GM23338 (cell line): ENCODE results near the gene EDN2. TPM values are rescaled to one million over a fixed set of nuclear protein-coding genes. Genes with fewer than 3 reads are reported as not detected.

Experiments used
- ATAC-seq: fragments of 200-7000 bp; cut with Tn5 transposase; 3 replicates; pipeline ENCODE4 v1.9.1; 2020
- DNase-seq: peaks from one replicate; pipeline ENCODE4 v3.0.0-alpha.2; 2015; ENCODE audit warnings: low spot score
- H2AFZ ChIP-seq: fragments of 200-600 bp; sonication (generic); 2 replicates; pipeline ENCODE4 v1.8.0; 2016; ENCODE audit warnings: antibody characterized with exemption, mild to moderate bottlenecking, moderate library complexity
- H3F3A ChIP-seq: fragments of 200-600 bp; sonication (generic); replicated peaks from 2 replicates; pipeline ENCODE4 v1.8.0; 2017; ENCODE audit warnings: antibody characterized with exemption, mixed run types, low read depth
- H3K27ac ChIP-seq: fragments of 200-600 bp; sonication (generic); 2 replicates; pipeline ENCODE4 v1.6.1; 2016; ENCODE audit warnings: low read depth
- H3K27me3 ChIP-seq: fragments of 200-600 bp; sonication (generic); 2 replicates; pipeline ENCODE4 v1.8.0; 2016; ENCODE audit warnings: mild to moderate bottlenecking, mixed run types, moderate library complexity; ENCODE audit not compliant: insufficient read depth
- H3K36me3 ChIP-seq: fragments of 200-600 bp; sonication (generic); 2 replicates; pipeline ENCODE4 v1.8.0; 2016; ENCODE audit warnings: mild to moderate bottlenecking; ENCODE audit not compliant: insufficient read depth
- H3K4me1 ChIP-seq: fragments of 200-600 bp; sonication (generic); 2 replicates; pipeline ENCODE4 v1.8.0; 2016; ENCODE audit warnings: mild to moderate bottlenecking, moderate library complexity; ENCODE audit not compliant: insufficient read depth
- H3K4me2 ChIP-seq: fragments of 200-600 bp; sonication (generic); 2 replicates; pipeline ENCODE4 v1.7.1; 2017; ENCODE audit warnings: mixed run types
- H3K4me3 ChIP-seq: fragments of 200-600 bp; sonication (generic); 2 replicates; pipeline ENCODE4 v1.6.1; 2016; ENCODE audit warnings: mixed run types
- H3K79me2 ChIP-seq: fragments of 200-600 bp; sonication (generic); replicated peaks from 2 replicates; pipeline ENCODE4 v1.8.0; 2017; ENCODE audit warnings: mild to moderate bottlenecking; ENCODE audit not compliant: insufficient read depth
- H3K9me2 ChIP-seq: fragments of 200-600 bp; sonication (generic); 2 replicates; pipeline ENCODE4 v1.8.0; 2017; ENCODE audit not compliant: insufficient read depth
- H4K20me1 ChIP-seq: fragments of 200-600 bp; sonication (generic); replicated peaks from 2 replicates; pipeline ENCODE4 v1.8.0; 2017; ENCODE audit warnings: mild to moderate bottlenecking; ENCODE audit not compliant: insufficient read depth
- H3K27ac Mint-ChIP-seq: 2 replicates; pipeline ENCODE4 v1.8.0; 2020; ENCODE audit warnings: inconsistent platforms, mild to moderate bottlenecking, moderate library complexity, mixed read lengths
- H3K27me3 Mint-ChIP-seq: 3 replicates; pipeline ENCODE4 v1.8.0; 2022; ENCODE audit warnings: low read depth, mild to moderate bottlenecking, moderate library complexity, mixed read lengths, inconsistent platforms; ENCODE audit not compliant: insufficient read depth, poor library complexity
- H3K36me3 Mint-ChIP-seq: 3 replicates; pipeline ENCODE4 v1.8.0; 2021; ENCODE audit warnings: low read depth, mild to moderate bottlenecking, inconsistent platforms, moderate library complexity, mixed read lengths
- H3K4me1 Mint-ChIP-seq: 3 replicates; pipeline ENCODE4 v1.8.0; 2020; ENCODE audit warnings: mild to moderate bottlenecking, inconsistent platforms, mixed read lengths
- H3K4me3 Mint-ChIP-seq: 3 replicates; pipeline ENCODE4 v1.8.0; 2021; ENCODE audit warnings: moderate library complexity, mild to moderate bottlenecking, inconsistent platforms, mixed read lengths
- H3K9me3 Mint-ChIP-seq: 3 replicates; pipeline ENCODE4 v1.8.0; 2020; ENCODE audit warnings: moderate library complexity, mild to moderate bottlenecking, inconsistent platforms, mixed read lengths
- NANOG ChIP-seq: IDR thresholded peaks from 2 replicates; pipeline ENCODE4 v1.6.1; 2016; ENCODE audit warnings: antibody characterized with exemption, borderline replicate concordance
- REST ChIP-seq: IDR thresholded peaks from one replicate; pipeline ENCODE4 v1.6.1; 2018; ENCODE audit warnings: antibody characterized with exemption; ENCODE audit not compliant: unreplicated experiment
- STAT1 ChIP-seq: IDR thresholded peaks from one replicate; pipeline ENCODE4 v1.6.1; 2016; ENCODE audit warnings: antibody characterized with exemption; ENCODE audit not compliant: unreplicated experiment
- ZNF462 ChIP-seq: fragments of 250-450 bp; sonication (Bioruptor Pico); IDR thresholded peaks from 2 replicates; pipeline ENCODE4 v1.5.0; 2020; ENCODE audit warnings: mild to moderate bottlenecking, moderate library complexity
- polyA plus RNA-seq: library from polyadenylated mRNA; unstranded; fragments of >200 nt; fragmentation: Nextera tagmentation; extraction: Ambion mirVana; gene quantifications from 2 replicates; pipeline ENCODE4 v1.2.1, GENCODE V29; 2016
- total RNA-seq: library from RNA; depleted of rRNA; stranded (reverse); fragments of >200 nt; shearing (Covaris generic); gene quantifications from 2 replicates; pipeline ENCODE4 v1.2.3, GENCODE V29; 2014
- TF ChIP-seq, protein P1 (sequence below), 2 experiments: fragments of 200-600 bp in 1 of 2; sonication (generic) in 1 of 2; conservative IDR thresholded peaks; 2 replicates each; pipeline versions ENCODE4 v1.5.1 to v1.6.1; 2016 to 2017; ENCODE audit warnings: antibody characterized with exemption in 2 of 2, low read depth in 2 of 2, mild to moderate bottlenecking in 2 of 2, moderate library complexity in 1 of 2

Gene EDN2
- total and polyA plus RNA-seq, 2 experiments from 2014 or later: not detected

DNA sequence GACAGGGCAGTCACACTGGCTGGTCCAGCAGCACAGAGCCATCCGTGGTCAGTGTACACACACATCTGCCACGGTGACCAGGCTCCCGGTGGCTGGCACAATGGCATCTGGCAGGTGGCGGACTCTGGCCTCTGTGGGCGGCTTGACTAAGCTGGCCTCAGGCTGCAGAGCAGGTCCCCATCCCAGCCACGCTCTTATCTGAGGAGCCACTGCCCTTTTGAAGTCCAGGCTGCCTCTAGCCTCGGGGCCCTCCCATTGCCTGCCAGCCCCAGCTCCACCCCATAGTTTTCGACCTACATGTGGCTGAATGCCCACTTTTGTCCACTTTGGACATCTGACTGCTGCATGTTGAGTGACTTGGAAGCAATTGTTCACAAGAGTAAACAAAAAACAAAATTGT is 29.9 kb upstream of the EDN2 start (continued):
- TF ChIP-seq STAT1: no peak
- TF ChIP-seq, protein P1, sequence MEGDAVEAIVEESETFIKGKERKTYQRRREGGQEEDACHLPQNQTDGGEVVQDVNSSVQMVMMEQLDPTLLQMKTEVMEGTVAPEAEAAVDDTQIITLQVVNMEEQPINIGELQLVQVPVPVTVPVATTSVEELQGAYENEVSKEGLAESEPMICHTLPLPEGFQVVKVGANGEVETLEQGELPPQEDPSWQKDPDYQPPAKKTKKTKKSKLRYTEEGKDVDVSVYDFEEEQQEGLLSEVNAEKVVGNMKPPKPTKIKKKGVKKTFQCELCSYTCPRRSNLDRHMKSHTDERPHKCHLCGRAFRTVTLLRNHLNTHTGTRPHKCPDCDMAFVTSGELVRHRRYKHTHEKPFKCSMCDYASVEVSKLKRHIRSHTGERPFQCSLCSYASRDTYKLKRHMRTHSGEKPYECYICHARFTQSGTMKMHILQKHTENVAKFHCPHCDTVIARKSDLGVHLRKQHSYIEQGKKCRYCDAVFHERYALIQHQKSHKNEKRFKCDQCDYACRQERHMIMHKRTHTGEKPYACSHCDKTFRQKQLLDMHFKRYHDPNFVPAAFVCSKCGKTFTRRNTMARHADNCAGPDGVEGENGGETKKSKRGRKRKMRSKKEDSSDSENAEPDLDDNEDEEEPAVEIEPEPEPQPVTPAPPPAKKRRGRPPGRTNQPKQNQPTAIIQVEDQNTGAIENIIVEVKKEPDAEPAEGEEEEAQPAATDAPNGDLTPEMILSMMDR (conservative IDR thresholded peaks at IDR 0.05; ENCODE audit: low read depth in 2 of 2): no peak
- no peak for TF ChIP-seq REST
- no peak for TF ChIP-seq NANOG

DNA sequence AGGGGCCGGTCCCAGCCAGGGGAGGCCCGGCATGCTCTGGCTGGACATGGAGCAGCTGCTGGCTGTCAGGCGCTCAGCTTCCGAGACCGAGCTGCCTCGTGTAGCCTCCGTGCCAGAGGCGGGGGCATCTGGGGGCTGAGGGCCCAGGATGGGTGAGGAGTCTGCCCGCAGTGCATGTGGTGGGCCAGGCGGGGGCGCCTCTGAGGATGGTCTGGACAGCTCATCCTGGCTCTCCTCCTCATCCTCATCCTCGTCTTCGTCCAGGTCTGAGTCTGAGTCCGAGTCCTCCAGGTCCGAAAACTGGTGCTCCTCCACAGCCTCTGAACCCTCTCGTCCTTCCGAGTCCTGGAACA is 28.9 kb upstream of the EDN2 start:
- Histone ChIP-seq H3K9me2 (no peaks in the 10 kb centered on the region; the same call in 1 of the 2 replicates), H3K79me2 (no peaks in the 10 kb centered on the region), H4K20me1 (no peaks in the 10 kb centered on the region), H3F3A (no peaks in the 10 kb centered on the region), H2AFZ (no peak overlapping the region), H3K27me3 (peaks cover 7% of the 10 kb centered on the region), H3K4me2 (no peak overlapping the region), H3K36me3 (no peaks in the 10 kb centered on the region), H3K4me1 (peaks cover 8% of the 10 kb centered on the region; the same call in 1 of the 2 replicates), H3K4me3 (no peak overlapping the region), H3K27ac (no peak overlapping the region)
- ATAC-seq (peak; percentile 47), DNase-seq (peak; percentile 72)
- H3K9me3 Mint-ChIP-seq: no peaks in the 10 kb centered on the region; the same call in 2 of the 3 replicates
- peaks cover 7% of the 10 kb centered on the region for H3K27me3 Mint-ChIP-seq
- H3K36me3 Mint-ChIP-seq: no peaks in the 10 kb centered on the region; the same call in 2 of the 3 replicates
- no peak overlapping the region for H3K27ac Mint-ChIP-seq
- peaks cover 10% of the 10 kb centered on the region for H3K4me1 Mint-ChIP-seq
- no peak overlapping the region for H3K4me3 Mint-ChIP-seq
- no peak for TF ChIP-seq ZNF462 (CRISPR knock-in tag)
- TF ChIP-seq, protein P1 (conservative IDR thresholded peaks at IDR 0.05; ENCODE audit: low read depth in 2 of 2): peak; percentile 61 to 71
